Fibroblast of lung (primary cell): ENCODE results near the gene ATOSB.

ENCODE experiments used
- CTCF ChIP-seq, 2 donors: IDR thresholded peaks in 1 of 2; conservative IDR thresholded peaks in 1 of 2; 1 replicate in 1 of 2; 2 replicates in 1 of 2; pipeline ENCODE4 v1.5.1; 2011 to 2012; ENCODE audit warnings: low read length in 2 of 2, control low read depth in 1 of 2, inconsistent platforms in 1 of 2, low read depth in 1 of 2, mild to moderate bottlenecking in 1 of 2
- EZH2 ChIP-seq: IDR thresholded peaks from 2 replicates; pipeline ENCODE4 v1.5.1; 2012; ENCODE audit warnings: low read length, control low read depth, mild to moderate bottlenecking; ENCODE audit errors: missing control alignments

- TF ChIP-seq CTCF (conservative IDR thresholded peaks at IDR 0.05 in 1 of 2, IDR thresholded peaks at IDR 0.05 in 1 of 2; ENCODE audit: low read depth in 1 of 2, low read length in 2 of 2): no peak
- no peak for TF ChIP-seq EZH2
Observed at GRCh38 chr9:35072461-35073278, 43.0 kb downstream of the ATOSB start, which contains the start of gene VCP.
